Endodermal cell (in vitro differentiated cells): Measurements from ENCODE around the gene CALHM6. TPM values are rescaled to one million over a fixed set of nuclear protein-coding genes. Genes with fewer than 3 reads are reported as not detected.
A peak's percentile ranks its signal among the peaks of the same experiment; 100 is the strongest.

Experiments
- DNase-seq: peaks from one replicate; pipeline ENCODE4 v3.0.0-alpha.2; 2017
- H3K27ac ChIP-seq: 2 replicates; pipeline ENCODE4 v1.5.1; 2013; ENCODE audit warnings: mild to moderate bottlenecking, low read depth, low read length, moderate library complexity
- H3K27me3 ChIP-seq: 2 replicates; pipeline ENCODE4 v1.6.1; 2013; ENCODE audit warnings: mild to moderate bottlenecking, low read length, moderate library complexity; ENCODE audit not compliant: insufficient read depth, control insufficient read depth, poor library complexity, severe bottlenecking
- H3K36me3 ChIP-seq: 2 replicates; pipeline ENCODE4 v1.7.0; 2013; ENCODE audit warnings: mild to moderate bottlenecking, low read length, moderate library complexity; ENCODE audit not compliant: control insufficient read depth, insufficient read depth
- H3K4me1 ChIP-seq: one replicate; pipeline ENCODE4 v1.7.0; 2013; ENCODE audit warnings: low read length; ENCODE audit not compliant: control insufficient read depth, insufficient read depth
- H3K4me3 ChIP-seq: 2 replicates; pipeline ENCODE4 v1.5.1; 2013; ENCODE audit warnings: mild to moderate bottlenecking, low read length, moderate library complexity
- H3K9ac ChIP-seq: 2 replicates; pipeline ENCODE4 v1.6.1; 2013; ENCODE audit warnings: mild to moderate bottlenecking, low read length, moderate library complexity; ENCODE audit not compliant: poor library complexity, severe bottlenecking; ENCODE audit errors: extremely low read depth
- H3K9me3 ChIP-seq: 2 replicates; pipeline ENCODE4 v1.6.1; 2013; ENCODE audit warnings: mild to moderate bottlenecking, low read length, moderate library complexity; ENCODE audit not compliant: control insufficient read depth
- H3K27ac Mint-ChIP-seq: 2 replicates; pipeline ENCODE4 v1.8.0; 2020; ENCODE audit warnings: mixed read lengths
- H3K27me3 Mint-ChIP-seq: 2 replicates; pipeline ENCODE4 v1.8.0; 2021; ENCODE audit warnings: mild to moderate bottlenecking, mixed read lengths; ENCODE audit not compliant: insufficient read depth
- H3K36me3 Mint-ChIP-seq: 2 replicates; pipeline ENCODE4 v1.8.0; 2020; ENCODE audit warnings: low read depth, mixed read lengths
- H3K4me1 Mint-ChIP-seq: 2 replicates; pipeline ENCODE4 v1.8.0; 2020; ENCODE audit warnings: mixed read lengths
- H3K4me3 Mint-ChIP-seq: 2 replicates; pipeline ENCODE4 v1.8.0; 2020; ENCODE audit warnings: mild to moderate bottlenecking, moderate library complexity, mixed read lengths
- H3K9me3 Mint-ChIP-seq: 2 replicates; pipeline ENCODE4 v1.8.0; 2020; ENCODE audit warnings: mild to moderate bottlenecking, mixed read lengths
- WGBS, 2 experiments: methylation state at CpG; one replicate each; pipeline versions ENCODE4 v1.1.5 to v1.1.7; 2013; ENCODE audit warnings: missing lambda C conversion rate in 2 of 2, mixed read lengths in 1 of 2; ENCODE audit not compliant: insufficient coverage in 1 of 2, insufficient read length in 1 of 2; 5-methylcytosine and 5-hydroxymethylcytosine counted together
- total RNA-seq, 2 donors: library from RNA; stranded (reverse); fragmentation: NEBNext Ultra II Directional in 1 of 2; extraction: Animal tissue kit (Norgen Biotek cat#: 25700) in 1 of 2; gene quantifications; 2 replicates in 1 of 2; 3 replicates in 1 of 2; pipeline ENCODE4 v1.2.1, GENCODE V29; 2021
- TF ChIP-seq, protein P1 (sequence below): fragments of 200-600 bp; sonication (generic); conservative IDR thresholded peaks from 2 replicates; pipeline ENCODE4 v1.5.0; 2021; ENCODE audit warnings: antibody characterized with exemption, mild to moderate bottlenecking

The CALHM6 gene
- total RNA-seq, 2 donors from 2014 or later: 0.95 TPM; not detected in 1

DNA sequence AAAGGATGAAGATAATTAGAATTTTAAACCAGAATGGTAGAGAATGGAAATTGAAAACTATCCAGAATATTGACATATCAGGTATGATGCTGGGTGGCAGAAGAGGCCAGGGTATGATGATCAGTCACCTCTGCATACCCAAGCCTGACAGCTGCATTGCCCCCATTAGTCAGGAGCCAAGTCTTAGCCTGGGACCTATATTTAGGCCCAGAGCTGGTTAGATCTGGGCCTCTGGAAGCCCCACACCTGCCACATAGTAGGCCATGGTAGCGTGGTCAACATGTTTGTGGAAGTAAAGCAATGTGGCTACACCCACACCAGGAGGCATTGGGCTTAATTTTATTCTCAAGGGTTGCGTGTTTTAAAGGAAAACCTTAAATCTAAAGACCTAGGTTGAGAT lies 32.1 kb upstream of the CALHM6 start:
- no peaks in the 10 kb centered on the region for H3K9me3 Mint-ChIP-seq
- no peak for DNase-seq
- no peak overlapping the region for H3K27ac Mint-ChIP-seq
- H3K4me1 ChIP-seq: no peaks in the 10 kb centered on the region
- H3K36me3 Mint-ChIP-seq: peaks cover 36% of the 10 kb centered on the region
- H3K36me3 ChIP-seq: peaks cover 9% of the 10 kb centered on the region
- H3K4me3 ChIP-seq: no peak overlapping the region
- H3K27me3 Mint-ChIP-seq: no peaks in the 10 kb centered on the region
- WGBS, 2 experiments: 88 to 95% methylated on average over 1 to 2 of the region's 2 CpGs
- H3K27ac ChIP-seq: no peak overlapping the region
- no peak overlapping the region for H3K9ac ChIP-seq
- TF ChIP-seq, protein P1, sequence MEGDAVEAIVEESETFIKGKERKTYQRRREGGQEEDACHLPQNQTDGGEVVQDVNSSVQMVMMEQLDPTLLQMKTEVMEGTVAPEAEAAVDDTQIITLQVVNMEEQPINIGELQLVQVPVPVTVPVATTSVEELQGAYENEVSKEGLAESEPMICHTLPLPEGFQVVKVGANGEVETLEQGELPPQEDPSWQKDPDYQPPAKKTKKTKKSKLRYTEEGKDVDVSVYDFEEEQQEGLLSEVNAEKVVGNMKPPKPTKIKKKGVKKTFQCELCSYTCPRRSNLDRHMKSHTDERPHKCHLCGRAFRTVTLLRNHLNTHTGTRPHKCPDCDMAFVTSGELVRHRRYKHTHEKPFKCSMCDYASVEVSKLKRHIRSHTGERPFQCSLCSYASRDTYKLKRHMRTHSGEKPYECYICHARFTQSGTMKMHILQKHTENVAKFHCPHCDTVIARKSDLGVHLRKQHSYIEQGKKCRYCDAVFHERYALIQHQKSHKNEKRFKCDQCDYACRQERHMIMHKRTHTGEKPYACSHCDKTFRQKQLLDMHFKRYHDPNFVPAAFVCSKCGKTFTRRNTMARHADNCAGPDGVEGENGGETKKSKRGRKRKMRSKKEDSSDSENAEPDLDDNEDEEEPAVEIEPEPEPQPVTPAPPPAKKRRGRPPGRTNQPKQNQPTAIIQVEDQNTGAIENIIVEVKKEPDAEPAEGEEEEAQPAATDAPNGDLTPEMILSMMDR: no peak
- no peaks in the 10 kb centered on the region for H3K9me3 ChIP-seq
- no peaks in the 10 kb centered on the region for H3K27me3 ChIP-seq
- no peak overlapping the region for H3K4me3 Mint-ChIP-seq
- peaks cover 2% of the 10 kb centered on the region for H3K4me1 Mint-ChIP-seq

DNA sequence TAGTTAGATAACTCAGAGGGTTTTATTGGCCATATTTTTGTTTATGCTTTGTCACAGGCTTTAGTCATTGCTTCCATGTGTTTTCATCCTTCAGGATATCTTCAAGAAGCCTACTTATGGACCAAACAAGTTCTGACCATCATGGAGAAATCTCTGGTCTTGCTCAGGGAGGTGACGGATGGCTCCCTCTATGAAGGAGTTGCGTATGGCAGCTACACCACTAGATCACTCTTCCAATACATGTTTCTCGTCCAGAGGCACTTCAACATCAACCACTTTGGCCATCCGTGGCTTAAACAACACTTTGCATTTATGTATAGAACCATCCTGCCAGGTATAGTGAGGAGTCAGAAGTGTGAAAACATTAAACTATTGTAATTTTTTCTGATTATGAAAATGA lies 30.3 kb upstream of the CALHM6 start:
- H3K4me3 Mint-ChIP-seq: no peak overlapping the region

DNA sequence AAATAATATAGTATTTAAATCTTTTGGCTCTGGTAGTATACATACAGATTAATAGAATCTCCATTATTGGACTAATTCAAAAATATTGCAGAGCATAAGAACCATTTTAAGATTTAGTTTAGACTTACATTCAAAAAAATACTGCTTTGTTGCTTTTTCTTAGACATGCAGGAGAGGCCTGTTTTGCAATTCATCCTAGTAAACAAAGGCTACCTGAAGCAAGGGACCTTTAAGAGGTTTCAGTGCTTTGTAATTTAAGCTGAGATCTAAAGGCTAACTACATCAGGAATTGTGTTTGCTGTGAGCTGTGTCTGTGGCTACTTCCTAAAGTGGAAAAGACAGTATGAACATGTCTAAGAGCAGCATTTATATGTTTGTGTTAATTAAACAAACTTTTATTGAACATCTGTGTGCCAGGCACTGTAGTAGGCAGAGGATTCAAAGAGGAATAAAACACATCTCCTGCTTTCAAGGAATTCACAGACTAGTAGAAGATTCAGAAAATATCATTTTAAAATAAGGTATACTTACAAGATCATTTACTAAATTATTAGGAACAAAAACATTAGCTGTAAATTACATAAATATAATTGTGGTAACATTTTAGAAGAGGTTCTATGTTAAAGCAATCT lies 29.1 kb upstream of the CALHM6 start:
- DNase-seq: no peak
- no peak overlapping the region for H3K4me3 ChIP-seq
- H3K9ac ChIP-seq: no peak overlapping the region
- peaks cover 3% of the 10 kb centered on the region for H3K4me1 ChIP-seq
- peak overlapping the region; percentile 44 for H3K27ac Mint-ChIP-seq
- TF ChIP-seq, protein P1: no peak
- H3K27ac ChIP-seq: no peak overlapping the region
- H3K9me3 Mint-ChIP-seq: no peaks in the 10 kb centered on the region
- peaks cover 6% of the 10 kb centered on the region for H3K4me1 Mint-ChIP-seq
- no peaks in the 10 kb centered on the region for H3K9me3 ChIP-seq
- H3K36me3 Mint-ChIP-seq: peaks cover 33% of the 10 kb centered on the region
- no peaks in the 10 kb centered on the region for H3K27me3 Mint-ChIP-seq
- H3K36me3 ChIP-seq: peaks cover 4% of the 10 kb centered on the region
- no peak overlapping the region for H3K4me3 Mint-ChIP-seq
- no peaks in the 10 kb centered on the region for H3K27me3 ChIP-seq

More for the DNA sequence above, 30.3 kb upstream of the CALHM6 start:
- no peaks in the 10 kb centered on the region for H3K27me3 Mint-ChIP-seq
- no peak for DNase-seq
- 80 to 82% methylated on average over 2 to 4 of the region's 4 CpGs for WGBS, 2 experiments
- Histone ChIP-seq H3K4me3 (no peak overlapping the region), H3K27me3 (no peaks in the 10 kb centered on the region), H3K36me3 (peaks cover 9% of the 10 kb centered on the region), H3K27ac (no peak overlapping the region), H3K4me1 (no peaks in the 10 kb centered on the region), H3K9me3 (no peaks in the 10 kb centered on the region), H3K9ac (no peak overlapping the region)
- H3K4me1 Mint-ChIP-seq: no peaks in the 10 kb centered on the region
- TF ChIP-seq, protein P1: peak; percentile 37
- H3K9me3 Mint-ChIP-seq: no peaks in the 10 kb centered on the region
- H3K27ac Mint-ChIP-seq: no peak overlapping the region
- H3K36me3 Mint-ChIP-seq: peaks cover 39% of the 10 kb centered on the region
